HG02852 (cell line): Measurements from ENCODE around the gene PON3.

Experiments
- ATAC-seq: cut with Tn5 transposase; IDR thresholded peaks from one replicate; pipeline ENCODE4 v1.9.1; 2021; ENCODE audit warnings: mild to moderate bottlenecking, moderate library complexity; ENCODE audit not compliant: unreplicated experiment

The PON3 gene

DNA sequence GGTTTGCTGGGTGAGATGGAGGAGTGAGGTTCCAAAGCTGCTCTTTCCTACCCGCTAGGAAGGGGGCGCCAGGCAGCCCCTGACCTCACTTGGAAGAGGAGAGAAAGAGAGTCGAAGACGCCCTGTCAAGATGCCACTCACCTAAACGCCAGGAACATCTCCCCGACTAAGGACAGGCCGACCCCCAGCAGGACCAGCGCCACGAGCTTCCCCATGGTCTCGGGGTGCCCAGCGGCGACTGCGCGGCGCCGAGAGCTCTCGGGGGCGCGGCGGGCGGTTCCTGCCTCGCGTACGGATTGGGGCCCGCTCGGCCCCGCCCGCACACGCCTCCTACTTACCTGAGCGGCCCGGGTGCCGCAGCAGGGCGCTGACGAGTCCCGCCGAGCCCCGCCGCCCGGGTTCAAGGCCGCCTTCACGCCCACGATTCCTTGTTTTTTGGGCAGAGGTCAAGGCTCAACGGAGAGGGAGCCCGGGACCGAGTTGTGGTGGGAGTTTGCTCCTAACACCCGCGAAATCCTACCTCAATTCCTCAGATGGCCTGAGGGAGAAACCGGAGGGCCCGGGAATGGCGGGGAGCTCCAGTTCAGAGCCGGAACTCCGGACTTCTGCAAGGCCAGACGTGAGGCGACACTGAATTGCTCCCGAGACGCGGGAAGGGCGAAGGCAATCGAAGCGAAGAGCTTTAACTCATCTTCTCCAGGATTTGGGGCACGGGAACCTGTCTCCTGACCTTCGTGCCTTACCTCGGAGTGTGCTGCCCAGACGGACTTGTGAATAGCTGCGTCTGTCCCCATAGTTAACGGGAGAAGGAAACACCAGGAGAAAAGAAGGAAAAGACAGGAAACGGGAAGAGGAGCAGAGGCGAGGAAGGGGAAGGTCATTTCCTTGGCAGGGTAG lies at the start of gene PON3:
TSS of gene PON3 (minus strand) at position 240 of the 897 bp plus-strand sequence. CDS start at position 215, 25 bp downstream.
- ATAC-seq, result no peak

DNA sequence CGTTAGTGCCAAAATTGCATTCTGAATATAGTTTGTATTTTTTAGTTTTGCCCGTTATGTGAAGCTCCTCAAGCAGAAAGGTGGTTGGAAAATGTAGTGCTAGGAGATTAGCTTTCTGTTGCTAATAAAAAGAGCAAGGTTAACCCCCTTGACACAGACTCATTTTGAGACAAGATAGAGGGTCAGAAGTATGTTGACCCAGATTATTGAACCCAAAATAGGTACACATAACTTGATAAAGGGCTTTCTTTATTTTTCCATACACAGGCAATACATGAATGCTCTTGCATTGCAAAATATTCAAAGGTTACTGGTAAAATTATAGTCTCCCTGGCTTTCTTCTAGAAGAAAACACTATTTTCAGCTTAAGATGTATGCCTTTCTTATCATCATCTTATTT lies 48.6 kb upstream of the PON3 start:
- no peak for ATAC-seq

DNA sequence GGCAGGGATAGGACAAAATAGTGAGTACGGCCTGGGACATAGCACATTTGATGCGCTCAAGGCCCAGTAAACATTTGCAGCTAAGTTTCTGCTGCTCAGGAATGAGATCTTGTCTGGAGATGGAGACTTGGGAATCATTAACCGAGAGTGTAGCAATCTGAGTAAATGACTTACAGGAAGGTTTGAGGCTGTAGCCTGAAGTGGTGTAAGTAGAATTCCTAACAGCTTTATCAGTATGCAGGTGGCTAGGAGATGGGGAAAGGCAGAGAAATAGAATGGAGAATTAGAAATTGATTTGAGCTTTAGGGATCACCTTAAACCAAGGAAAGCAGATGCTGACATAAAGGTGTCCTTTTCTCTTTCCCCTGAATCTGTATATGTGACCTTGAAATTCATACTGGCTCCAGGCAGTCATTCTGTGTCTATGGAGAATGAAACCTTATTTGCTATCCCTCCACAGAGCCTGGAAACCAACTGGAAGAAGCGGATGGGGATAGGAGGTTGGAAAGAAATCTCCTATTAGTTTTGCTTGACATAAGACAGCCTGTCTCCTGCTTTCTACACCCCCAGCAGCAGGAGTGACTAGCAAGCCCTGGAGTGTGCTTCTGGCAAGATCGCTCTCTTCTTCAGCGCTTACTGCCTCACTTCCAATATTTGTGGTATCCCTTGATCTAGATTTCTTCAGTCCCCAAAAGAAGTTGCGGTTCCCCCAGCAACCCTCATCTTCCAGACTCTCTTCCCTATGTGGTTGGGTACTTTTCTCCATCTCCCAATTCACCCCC lies 45.1 kb upstream of the PON3 start:
- ATAC-seq, result no peak

DNA sequence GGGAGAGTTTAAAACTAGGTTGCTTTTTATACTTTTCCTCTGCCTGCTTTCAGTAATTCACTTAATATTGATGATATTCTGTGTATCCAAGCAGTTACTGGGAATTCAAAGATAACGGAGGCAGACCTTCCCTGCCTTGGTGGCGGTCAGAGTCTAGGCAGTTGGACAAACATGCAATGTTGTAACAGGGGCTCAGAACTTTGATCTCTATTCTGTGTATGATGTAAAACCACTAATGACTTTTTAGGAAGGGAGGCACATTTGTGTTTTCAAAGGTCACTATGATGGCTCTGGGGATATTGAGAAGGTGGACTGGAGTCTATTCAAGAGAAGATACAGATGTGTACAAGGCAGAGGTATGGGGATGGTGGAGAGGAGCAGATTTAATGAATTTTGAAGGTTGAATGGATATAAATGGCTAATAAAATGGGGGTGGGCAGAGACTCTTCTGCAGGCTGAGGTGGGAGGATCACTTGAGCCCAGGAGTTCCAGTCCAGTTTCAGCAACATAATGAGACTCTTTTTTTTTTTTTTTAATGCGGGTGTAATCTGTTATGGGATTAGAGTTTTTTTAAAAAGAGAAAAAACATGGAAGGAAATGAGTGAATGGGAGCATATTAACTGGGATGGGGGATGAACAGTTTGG lies 44.3 kb upstream of the PON3 start:
- ATAC-seq, result no peak

DNA sequence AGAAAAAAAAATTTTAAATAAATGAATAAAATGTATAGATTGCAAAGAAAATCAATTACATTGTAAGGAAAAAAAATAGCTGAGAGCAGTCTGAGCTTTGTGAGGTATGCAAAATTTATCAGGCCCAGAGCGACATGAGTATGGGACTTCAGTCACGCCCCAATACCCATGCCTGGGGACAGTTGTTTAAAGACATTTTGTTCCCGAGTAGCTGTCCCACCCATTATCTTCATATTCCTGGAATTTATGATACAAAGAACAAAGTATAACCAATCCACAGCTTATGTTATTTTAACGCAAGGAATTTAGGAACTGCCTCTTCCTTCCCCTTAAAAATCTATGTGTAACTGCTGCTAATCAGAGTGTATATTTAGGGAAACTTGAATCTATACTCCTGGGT lies 40.2 kb upstream of the PON3 start:
- no peak for ATAC-seq

DNA sequence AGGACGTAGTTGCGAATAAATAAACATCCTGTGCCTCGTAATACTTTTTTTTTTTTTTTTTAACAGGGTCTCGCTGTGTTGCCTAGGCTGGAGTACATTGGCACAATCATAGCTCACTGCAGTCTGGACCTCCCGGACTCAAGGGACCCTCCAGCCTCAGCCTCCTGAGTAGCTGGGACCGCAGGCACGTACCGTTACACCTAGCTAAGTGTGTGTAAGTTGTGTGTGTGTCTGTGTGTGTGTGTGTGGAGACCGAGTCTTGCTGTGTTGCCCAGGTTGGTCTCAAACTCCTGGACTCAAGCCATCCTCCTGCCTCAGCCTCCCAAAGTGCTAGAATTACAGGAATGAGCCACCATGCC lies 39.2 kb upstream of the PON3 start:
- ATAC-seq, result no peak

DNA sequence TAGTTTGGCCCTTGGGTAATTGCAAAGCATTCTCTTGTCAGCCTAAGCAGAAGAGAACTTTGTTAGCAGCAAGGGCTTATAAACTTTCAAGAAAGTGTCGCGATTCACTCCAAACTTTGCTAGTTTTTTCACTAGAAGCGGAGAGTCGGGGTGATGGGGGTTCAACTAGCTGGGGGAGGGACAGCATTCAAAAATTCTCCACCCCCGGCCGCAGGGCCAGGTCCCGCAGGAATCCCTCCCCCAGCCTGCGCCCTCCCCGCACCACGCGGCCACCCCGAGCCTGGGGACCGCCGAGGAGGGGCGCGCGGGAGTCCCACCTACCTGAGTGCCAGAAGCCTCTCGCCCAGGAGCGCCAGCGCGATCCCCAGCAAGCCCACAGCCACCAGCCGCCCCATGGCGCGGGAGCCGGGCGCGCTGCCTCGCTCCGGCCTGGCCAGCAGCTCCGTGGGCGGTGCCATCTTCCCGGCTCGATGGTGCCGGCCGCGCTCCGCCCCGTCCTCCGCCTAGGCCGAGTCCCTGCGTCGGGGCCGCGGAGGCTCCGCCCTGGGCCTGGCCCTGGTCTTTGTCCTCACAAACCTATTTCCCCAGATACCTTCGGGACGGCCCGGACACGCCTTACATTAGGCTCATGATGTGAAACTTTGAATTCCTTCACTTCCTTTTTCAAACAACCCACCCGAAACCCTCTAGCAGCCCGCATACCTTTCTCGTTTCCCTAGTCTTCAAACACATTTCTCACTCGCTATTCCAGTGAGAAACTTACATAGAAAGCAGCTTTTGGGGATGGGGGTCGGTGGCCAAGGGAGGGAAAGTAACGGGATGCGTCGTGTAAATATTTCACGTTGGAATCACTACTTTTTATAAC lies 38.6 kb upstream of the PON3 start, which contains the start of gene PON2:
TSS of gene PON2 (minus strand) at position 472 of the 865 bp plus-strand sequence. CDS start at position 395, 77 bp downstream.
- ATAC-seq, result peak; percentile 93

DNA sequence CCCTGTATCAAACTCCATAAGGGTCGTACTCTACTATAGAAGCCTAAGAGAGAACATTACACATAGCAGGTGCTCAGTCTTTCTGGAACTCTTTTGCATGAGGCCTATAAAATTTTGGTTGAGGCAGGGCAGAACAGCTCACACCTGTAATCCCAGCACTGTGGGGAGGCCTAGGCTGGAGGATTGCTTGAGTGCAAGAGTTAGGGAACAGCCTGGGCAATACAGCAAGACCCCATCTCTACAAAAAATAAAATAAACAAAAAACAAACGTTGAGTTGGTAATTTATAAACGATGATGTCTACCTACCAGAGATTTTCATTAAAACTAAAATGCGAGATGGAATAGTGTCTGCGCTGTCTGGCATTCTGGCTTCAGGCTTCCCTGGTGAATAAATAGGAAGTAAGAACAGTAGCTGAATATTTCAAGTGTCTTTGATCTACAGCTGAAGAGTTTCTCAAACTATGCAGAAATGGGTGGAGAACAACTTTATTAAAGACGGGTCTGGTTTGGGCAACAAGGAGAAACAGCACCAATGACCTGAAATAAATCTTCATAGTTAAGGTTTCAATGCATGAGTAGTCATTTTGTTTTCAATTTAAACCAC lies 37.9 kb upstream of the PON3 start:
- ATAC-seq, result no peak

DNA sequence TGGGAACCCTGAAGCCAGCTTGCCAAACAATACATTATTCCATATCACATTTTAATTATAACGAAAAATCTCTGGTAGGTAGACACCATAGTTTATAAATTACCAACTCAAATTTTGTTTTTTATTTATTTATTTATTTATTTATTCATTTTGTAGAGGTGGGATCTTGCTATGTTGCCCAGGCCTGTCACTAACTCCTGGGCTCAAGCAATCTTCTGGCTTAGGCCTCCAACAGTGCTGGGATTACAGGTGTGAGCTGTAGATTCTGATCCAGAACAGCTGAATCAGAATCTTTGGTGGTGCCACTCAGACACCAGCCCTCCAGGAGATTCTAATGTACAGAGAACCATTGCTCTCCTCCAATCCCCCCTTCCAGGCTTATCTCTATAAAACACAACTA lies 37.0 kb upstream of the PON3 start:
- ATAC-seq, result no peak

DNA sequence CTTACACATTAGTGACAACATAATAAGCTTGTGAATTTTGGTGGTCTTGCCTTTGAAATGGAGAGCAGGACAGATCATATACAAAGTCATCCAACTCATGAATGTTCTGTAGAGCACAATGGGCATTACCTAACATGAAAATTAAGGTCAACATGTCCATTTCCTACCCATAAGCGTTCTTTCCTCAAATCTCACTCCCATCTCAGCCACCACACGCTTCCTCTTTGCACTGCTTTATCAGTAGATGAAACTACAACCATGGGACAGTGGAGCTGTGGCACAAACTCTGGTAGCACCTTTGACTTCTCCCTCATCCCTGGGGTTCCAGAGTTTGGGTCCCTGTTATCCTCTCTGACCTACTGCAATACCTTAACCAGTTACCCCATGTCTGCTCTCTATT lies 36.4 kb upstream of the PON3 start:
- no peak for ATAC-seq

DNA sequence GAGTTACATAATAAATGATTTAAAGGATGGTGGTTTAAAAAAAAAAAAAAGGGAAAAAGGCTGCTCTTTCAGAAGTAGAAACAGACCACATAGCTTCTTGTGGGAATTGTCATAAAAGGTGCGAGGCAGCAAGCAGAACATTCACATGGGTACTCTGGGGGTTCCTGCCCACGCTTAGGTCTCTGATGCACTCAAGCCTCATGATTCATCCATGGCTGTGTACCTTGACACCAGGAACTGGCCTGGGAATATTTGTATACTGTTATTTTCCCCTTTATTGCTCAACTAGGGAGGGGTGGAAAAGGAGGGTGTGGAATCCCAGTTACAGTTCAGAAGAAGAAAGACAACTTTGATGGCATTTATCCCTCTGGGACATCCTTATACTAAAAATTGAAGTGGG lies 34.7 kb upstream of the PON3 start:
- ATAC-seq, result no peak

DNA sequence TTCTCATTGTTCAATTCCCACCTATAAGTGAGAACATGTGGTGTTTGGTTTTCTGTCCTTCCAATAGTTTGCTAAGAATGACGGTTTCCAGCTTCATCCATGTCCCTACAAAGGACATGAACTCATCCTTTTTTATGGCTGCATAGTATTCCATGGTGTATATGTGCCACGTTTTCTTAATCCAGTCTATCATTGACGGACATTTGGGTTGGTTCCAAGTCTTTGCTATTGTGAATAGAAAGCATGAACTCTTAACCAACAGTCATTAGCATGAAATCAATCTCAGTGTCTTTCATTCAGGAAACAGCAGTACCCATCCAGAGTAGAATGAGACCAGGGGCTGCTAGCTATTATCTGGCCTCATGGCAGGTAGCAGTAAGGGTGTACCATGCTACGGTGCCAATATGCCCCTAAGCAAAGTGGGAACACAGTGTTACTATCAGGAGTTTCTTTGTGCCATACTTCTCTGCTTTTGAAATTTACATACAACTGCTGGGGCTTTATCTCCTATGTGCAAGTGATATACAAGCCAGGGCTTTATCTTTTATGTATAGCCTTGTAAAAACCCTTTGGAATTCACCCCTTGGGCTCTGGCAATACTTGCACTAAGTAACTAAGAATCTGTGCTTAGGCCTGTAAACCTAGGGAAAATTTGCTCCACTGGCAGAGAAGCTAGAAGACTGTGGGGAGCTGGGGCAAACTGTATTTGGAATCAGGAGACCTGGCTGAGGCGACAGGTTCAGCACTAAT lies 33.2 kb upstream of the PON3 start:
- ATAC-seq, result no peak

DNA sequence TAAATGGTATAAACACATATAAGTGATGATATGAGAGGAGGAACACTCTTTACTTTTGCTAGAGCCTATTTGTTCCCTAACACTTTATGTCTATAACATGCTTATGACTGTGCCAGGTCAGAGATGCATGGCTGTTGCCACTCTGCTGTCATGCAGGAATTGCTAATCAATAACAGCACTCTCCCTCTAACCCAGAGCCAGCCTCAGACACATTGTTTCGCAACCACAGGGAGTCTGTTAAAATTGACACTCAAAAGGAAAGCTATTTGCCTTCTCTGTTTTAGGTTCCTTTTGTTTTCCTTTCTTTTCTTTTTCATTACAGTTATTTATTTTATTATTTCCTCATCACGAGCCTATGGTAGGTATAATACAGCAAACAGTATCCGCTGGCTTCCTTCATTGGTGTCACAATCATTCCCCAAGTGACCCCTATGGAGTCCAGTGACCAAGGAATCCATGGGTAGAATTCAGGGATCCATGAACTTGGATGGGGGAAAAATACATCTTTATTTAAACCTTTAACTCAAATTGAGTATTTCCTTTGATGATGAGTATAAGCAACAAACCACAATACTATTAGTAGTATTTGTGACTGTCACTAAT lies 31.8 kb upstream of the PON3 start:
- no peak for ATAC-seq

DNA sequence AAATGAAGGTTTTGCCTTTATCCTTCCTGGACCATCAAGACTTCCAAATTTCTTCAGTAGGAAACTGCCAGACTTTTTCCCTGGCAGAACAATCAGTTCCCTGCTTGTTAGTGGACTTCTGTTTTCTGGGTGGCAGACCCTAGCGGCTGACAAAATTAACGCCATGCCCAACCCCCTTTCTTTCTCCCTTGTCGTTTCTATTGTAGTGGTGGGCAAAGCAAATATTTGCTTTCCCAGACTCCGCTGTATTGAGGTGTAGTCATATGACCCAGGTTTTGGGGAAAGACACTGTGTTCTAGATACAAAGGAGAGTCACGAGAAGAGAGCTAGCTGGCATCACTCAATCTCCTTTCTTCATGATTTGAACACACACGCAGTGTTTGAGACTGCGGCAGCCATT lies 31.0 kb upstream of the PON3 start:
- no peak for ATAC-seq

DNA sequence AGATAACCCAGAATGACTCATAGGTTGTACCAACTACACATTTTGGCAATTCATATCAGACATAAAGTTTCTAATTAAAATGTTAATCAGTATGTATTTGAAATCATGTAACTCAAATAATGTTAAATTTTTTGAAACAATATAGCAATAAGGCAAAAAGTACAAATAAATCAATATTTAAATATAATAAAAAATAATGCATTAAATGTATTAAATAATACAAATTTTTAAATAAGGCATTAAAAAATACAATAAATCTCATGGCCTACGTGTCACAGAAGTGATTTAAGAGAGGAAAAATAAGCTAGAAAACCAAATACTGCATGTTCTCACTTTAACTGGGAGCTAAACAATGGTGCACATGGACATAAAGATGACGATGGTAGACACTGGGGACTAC lies 29.5 kb upstream of the PON3 start:
- ATAC-seq, result no peak

DNA sequence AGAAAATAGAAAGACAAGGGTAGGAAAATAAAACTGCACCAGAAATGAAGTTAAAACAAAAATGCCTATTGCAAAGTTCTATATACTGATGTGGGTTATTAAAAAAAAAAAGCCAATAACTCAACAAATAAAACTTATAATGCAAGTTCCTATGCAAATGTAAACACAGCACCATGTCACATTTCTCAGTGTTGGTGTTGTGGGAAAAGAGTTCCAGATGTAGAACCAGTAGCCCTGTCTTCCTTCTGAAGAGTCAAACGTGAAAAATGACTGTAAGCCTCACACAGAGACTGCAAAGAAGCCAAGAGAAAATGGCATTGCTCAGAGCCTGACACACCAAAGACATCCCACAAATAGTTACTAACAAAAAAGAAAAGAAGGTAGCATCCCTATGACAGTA lies 28.5 kb upstream of the PON3 start:
- ATAC-seq, result no peak

DNA sequence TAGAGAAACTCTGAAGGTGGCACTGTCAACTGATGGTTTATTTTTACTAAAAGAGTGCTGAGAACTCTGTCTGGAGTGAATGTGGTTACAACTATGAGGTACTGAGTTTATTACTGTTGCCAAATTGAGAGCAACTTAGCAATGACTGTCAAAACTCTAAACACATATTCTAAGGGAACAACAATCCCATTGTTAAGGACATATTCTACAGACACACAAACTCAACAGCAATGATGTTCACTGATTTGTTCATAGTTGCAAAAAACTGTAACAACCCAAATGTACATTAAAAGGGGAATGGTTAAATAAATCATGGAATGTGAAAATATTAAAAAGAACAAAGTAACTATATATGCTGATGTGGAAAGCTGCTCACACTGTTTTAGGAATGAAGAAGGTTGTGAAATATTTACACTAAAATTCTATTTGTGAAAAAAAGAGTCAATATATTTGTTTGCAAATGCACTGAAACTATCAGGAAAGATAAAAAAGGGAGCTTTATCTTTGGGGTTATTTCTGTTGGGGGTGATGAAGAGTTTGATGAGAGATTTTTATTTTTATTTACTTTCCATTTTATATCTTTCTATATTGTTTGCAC lies 25.8 kb upstream of the PON3 start:
- peak; percentile 34 for ATAC-seq

DNA sequence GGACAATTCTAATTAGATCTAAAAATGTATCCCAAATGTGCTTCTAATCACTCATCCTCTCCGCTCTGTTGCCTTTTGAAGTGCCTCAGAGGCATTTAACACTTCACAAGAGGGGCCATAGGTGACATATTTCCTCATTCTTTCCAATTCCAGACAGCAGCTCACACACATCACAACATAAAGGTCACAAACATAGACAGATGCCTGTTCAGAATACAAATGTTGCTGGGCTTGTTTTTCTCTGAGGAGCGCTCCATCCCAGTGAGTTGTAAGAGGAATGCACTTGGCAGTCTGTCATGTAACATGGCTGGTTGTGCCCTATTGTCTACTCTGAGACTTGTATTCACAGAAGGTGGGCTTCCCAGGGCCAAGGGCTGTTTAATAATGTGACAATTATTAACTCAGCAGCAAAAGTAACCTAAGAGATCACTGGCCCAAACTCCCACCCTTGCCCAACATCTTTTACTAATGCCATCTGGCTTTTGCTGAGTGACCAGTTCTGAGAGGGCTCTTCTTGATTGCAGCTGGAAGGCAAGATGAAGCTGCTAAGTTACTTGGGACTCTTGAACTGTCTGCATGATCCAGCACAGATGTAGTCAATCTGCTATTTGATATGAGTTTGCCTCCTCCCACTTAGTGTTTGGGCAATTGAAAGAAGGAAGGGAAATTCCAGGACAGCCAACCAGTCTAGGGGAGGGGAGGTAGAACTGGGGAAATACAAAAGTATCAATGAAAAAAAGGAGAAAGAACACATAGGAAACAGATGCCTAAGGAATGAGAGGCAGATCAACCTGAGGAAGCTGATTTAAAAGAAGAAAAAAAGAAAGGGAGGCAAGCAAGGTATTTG lies 25.0 kb upstream of the PON3 start:
- ATAC-seq, result peak; percentile 48
